ENCODE data around the gene ZNF445. TPM values are rescaled to one million over a fixed set of nuclear protein-coding genes. Genes with fewer than 3 reads are reported as not detected.
A peak's percentile ranks its signal among the peaks of the same experiment; 100 is the strongest.
"Not testable (repeated sequence)": the region's sequence is repeated elsewhere in the genome, so short reads cannot be mapped to it uniquely, and the experiment has no call there.

The ZNF445 gene
- total RNA-seq, 4 donors from 2014 or later, result 9.6 to 15.7 (median 13.6) TPM

DNA sequence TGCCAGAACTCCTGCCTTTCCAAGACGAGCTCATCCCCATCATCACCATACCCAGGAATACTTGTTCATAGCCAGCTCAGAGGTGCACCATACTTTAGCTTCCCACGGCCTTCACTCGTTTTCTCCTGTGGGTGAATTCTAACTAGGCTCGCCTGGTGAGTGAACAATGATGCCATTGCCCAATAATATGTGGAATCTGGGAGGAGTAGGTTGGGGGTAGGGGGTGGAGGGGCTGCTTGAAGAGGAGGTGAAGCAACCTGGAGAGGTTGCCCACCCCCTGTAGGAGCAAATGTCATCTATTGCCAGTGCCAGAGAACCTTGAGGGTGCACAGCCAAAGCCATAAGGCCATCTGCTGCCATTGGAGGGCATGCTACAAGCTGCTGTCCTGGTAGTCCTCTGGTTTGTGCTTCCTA is 592 bp upstream of the ZNF445 start:
- peak overlapping the region in 3 of 4 donors; percentile 84 to 93 (median 86) for H3K4me3 ChIP-seq
- peak overlapping the region in 1 of 4 donors; percentile 85 for H3K27ac ChIP-seq
- H3K4me1 ChIP-seq, result peaks cover 0 to 28% (median 14%) of the 10 kb centered on the region in 4 donors
- TF ChIP-seq, protein P1, sequence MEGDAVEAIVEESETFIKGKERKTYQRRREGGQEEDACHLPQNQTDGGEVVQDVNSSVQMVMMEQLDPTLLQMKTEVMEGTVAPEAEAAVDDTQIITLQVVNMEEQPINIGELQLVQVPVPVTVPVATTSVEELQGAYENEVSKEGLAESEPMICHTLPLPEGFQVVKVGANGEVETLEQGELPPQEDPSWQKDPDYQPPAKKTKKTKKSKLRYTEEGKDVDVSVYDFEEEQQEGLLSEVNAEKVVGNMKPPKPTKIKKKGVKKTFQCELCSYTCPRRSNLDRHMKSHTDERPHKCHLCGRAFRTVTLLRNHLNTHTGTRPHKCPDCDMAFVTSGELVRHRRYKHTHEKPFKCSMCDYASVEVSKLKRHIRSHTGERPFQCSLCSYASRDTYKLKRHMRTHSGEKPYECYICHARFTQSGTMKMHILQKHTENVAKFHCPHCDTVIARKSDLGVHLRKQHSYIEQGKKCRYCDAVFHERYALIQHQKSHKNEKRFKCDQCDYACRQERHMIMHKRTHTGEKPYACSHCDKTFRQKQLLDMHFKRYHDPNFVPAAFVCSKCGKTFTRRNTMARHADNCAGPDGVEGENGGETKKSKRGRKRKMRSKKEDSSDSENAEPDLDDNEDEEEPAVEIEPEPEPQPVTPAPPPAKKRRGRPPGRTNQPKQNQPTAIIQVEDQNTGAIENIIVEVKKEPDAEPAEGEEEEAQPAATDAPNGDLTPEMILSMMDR (IDR thresholded peaks at IDR 0.05), result no peak
- TF ChIP-seq EP300 (IDR thresholded peaks at IDR 0.05) (no peak), POLR2A (IDR thresholded peaks at IDR 0.05) (no peak)
- H3K9me3 ChIP-seq, result no peaks in the 10 kb centered on the region
- WGBS, 2 donors, result 48 to 59% methylated on average over 4 of the region's 4 CpGs
- H3K27me3 ChIP-seq, result no peaks in the 10 kb centered on the region
- DNase-seq (ENCODE audit: low spot score in 2 of 2), result no peak
- no peaks in the 10 kb centered on the region for H3K36me3 ChIP-seq

DNA sequence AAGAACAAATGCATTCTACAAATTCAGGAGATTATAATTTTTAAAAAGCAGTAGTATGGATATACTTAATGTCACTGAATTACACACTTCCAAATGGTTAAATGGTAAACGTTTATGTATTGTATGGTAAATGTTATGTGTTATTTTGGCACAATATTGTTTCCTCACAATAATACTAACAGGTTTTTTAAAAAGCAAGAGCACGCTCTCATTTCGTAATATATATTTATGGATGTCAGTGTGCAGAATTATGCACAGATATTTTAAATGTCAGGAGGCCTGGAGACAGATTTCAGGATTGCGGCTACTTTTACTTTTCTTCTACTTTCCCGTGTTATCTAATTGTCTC is 533 bp downstream of the ZNF445 start:
- no peak for DNase-seq (ENCODE audit: low spot score in 2 of 2)
- H3K4me3 ChIP-seq, result peak overlapping the region; percentile 50 to 93 (median 85)
- WGBS, 2 donors, result 0 to 3% methylated on average over 5 of the region's 5 CpGs
- H3K27ac ChIP-seq, result peak overlapping the region; percentile 60 to 85 (median 80)
- no peaks in the 10 kb centered on the region for H3K36me3 ChIP-seq
- no peak for TF ChIP-seq EP300 (IDR thresholded peaks at IDR 0.05)
- peaks cover 0 to 32% (median 14%) of the 10 kb centered on the region in 4 donors for H3K4me1 ChIP-seq
- no peaks in the 10 kb centered on the region for H3K9me3 ChIP-seq
- no peaks in the 10 kb centered on the region for H3K27me3 ChIP-seq

DNA sequence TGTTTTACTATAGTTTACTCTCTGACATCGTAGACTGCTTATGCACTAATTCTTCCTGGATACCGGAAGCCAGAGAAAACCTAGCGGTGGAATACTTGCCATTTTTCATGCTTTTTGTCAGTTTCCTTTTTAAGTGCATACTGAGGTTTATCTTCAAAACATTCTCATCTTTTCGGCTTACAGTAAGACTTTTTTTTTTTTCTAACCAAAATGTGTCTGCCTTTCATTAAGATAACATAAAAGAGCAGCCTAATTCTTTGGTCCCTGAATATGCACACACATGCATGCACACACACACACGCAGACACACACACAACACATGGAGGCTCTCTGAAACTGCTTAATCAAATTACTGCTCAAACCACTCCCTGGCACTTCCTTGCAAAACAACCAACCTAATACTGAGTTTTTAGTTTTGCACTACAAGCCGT is 1.3 kb downstream of the ZNF445 start:
- no peaks in the 10 kb centered on the region for H3K27me3 ChIP-seq
- TF ChIP-seq EP300 (IDR thresholded peaks at IDR 0.05), result no peak
- TF ChIP-seq, protein P1 (IDR thresholded peaks at IDR 0.05), result no peak
- no peak for TF ChIP-seq POLR2A (IDR thresholded peaks at IDR 0.05)
- no peak overlapping the region for H3K27ac ChIP-seq
- no peaks in the 10 kb centered on the region for H3K9me3 ChIP-seq
- 15 to 22% methylated on average over 6 of the region's 6 CpGs for WGBS, 2 donors
- H3K4me3 ChIP-seq, result peak overlapping the region; percentile 50 to 93 (median 85)
- peaks cover 0 to 35% (median 14%) of the 10 kb centered on the region in 4 donors for H3K4me1 ChIP-seq
- H3K36me3 ChIP-seq, result no peaks in the 10 kb centered on the region
- DNase-seq (ENCODE audit: low spot score in 2 of 2), result no peak

DNA sequence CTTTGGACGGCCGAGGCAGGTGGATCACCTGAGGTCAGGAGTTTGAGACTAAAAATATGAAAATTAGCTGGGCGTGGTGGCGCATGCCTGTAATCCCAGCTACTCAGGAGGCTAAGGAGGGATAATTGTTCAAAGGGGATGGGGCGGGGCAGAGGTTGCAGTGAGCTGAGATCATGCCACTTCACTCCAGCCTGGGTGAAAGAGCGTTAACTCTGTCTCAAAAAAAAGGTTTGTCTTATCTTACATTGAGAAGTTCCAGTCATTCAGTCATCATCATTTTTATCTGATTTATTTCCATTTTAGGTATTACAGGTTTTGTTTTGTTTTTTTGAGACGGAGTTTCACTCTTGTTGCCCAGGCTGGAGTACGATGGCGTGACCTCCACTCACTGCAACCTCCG is 2.6 kb downstream of the ZNF445 start:
- not testable (repeated sequence) for H3K4me3 ChIP-seq; H3K36me3 ChIP-seq; H3K27me3 ChIP-seq; H3K9me3 ChIP-seq; DNase-seq (ENCODE audit: low spot score in 2 of 2); H3K27ac ChIP-seq
- WGBS, 2 donors, result 95 to 96% methylated on average over 10 of the region's 10 CpGs
- peaks cover 0 to 35% (median 14%) of the 10 kb centered on the region in 4 donors for H3K4me1 ChIP-seq

DNA sequence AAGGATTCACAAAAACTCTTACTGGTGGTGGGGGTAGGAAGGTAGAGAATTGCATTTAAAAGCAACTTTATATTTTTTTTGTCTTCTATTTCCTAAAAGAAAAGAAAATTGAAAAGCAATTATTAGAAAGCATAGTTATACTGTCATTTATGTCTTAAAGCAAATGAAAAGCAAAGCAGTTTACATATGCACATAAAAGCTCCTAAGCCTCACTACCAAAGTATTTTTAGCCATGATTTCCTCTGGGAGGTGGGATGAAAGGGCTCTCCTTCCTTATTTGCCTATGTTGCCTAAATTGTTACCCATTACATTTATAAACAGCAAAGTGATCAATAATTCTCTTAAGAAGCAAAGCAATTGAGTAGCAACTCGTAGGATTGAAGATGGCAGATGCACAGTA is 7.0 kb downstream of the ZNF445 start:
- Histone ChIP-seq H3K9me3 (no peaks in the 10 kb centered on the region), H3K36me3 (peaks cover 0 to 27% (median 0%) of the 10 kb centered on the region in 3 donors), H3K4me3 (no peak overlapping the region), H3K4me1 (peaks cover 0 to 14% (median 1%) of the 10 kb centered on the region in 4 donors), H3K27ac (no peak overlapping the region), H3K27me3 (no peaks in the 10 kb centered on the region)
- TF ChIP-seq EP300 (IDR thresholded peaks at IDR 0.05), result no peak
- TF ChIP-seq, protein P1 (IDR thresholded peaks at IDR 0.05), result no peak
- TF ChIP-seq POLR2A (IDR thresholded peaks at IDR 0.05), result no peak
- WGBS, 2 donors, result 72 to 78% methylated on average over 1 of the region's 1 CpG
- DNase-seq (ENCODE audit: low spot score in 2 of 2), result no peak

DNA sequence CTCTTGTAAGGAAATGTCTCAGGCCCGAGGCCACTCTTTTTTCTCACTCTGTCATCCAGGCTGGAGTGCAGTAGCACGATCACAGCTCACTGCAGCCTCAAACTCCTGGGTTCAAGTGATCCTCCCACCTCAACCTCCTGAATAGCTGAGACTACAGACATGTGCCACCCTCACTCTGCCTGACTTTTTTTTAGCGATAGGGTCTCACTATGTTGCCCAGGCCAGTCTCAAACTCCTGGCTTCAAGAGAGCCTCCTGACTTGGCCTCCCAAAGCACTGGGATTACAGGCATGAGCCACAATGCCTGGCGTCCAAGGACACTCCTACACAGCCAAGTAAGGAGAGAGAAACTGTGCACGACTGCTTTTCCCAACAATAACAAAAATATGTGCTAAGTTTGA is 7.6 kb downstream of the ZNF445 start:
- Histone ChIP-seq H3K36me3 (peaks cover 0 to 27% (median 0%) of the 10 kb centered on the region in 3 donors), H3K27me3 (no peaks in the 10 kb centered on the region), H3K9me3 (no peaks in the 10 kb centered on the region), H3K27ac (no peak overlapping the region), H3K4me1 (peaks cover 0 to 12% (median 0%) of the 10 kb centered on the region in 4 donors), H3K4me3 (no peak overlapping the region)
- TF ChIP-seq, protein P1 (IDR thresholded peaks at IDR 0.05), result no peak
- no peak for TF ChIP-seq POLR2A (IDR thresholded peaks at IDR 0.05)
- no peak for TF ChIP-seq EP300 (IDR thresholded peaks at IDR 0.05)
- WGBS, 2 donors, result 73 to 77% methylated on average over 5 of the region's 5 CpGs
- no peak for DNase-seq (ENCODE audit: low spot score in 2 of 2)
